Measurements from ENCODE around the gene ZNF672. TPM values are rescaled to one million over a fixed set of nuclear protein-coding genes. Genes with fewer than 3 reads are reported as not detected.

ZNF672 gene
- total and polyA plus RNA-seq, 2 of the 13 experiments (the other 11 are each of a cell fraction or from before 2014, with no cell fraction given) = 17.2 to 22.9 TPM

GRCh38 chr1:248862998-248863881, 25.2 kb downstream of the ZNF672 start (continued):
- TF ChIP-seq MLXIP (CRISPR knock-in tag; IDR thresholded peaks at IDR 0.05; ENCODE audit: borderline replicate concordance) = no peak
- TF ChIP-seq ZNF737 (CRISPR knock-in tag; IDR thresholded peaks at IDR 0.05; ENCODE audit: borderline replicate concordance) = no peak
- TF ChIP-seq FUBP1 (CRISPR knock-in tag; IDR thresholded peaks at IDR 0.05; ENCODE audit: borderline replicate concordance) = no peak
- TF ChIP-seq PITX1 (CRISPR knock-in tag; IDR thresholded peaks at IDR 0.05) = peak; percentile 71; the same call in 1 of the 2 replicates
- peak; percentile 57; the same call in 1 of the 2 replicates for TF ChIP-seq THAP8 (CRISPR knock-in tag; IDR thresholded peaks at IDR 0.05; ENCODE audit: borderline replicate concordance)
- TF ChIP-seq CCDC6 (CRISPR knock-in tag; IDR thresholded peaks at IDR 0.05) = peak; percentile 43
- TF ChIP-seq TFDP1 (CRISPR knock-in tag; IDR thresholded peaks at IDR 0.05; ENCODE audit: borderline replicate concordance) = peak; percentile 29; the same call in 1 of the 2 replicates
- TF ChIP-seq ZNF441 (CRISPR knock-in tag; IDR thresholded peaks at IDR 0.05; ENCODE audit: borderline replicate concordance) = 0 out of 2 replicates have a peak, but pooled peaks have one; percentile 49
- peak; percentile 25 for TF ChIP-seq TEAD3 (CRISPR knock-in tag; optimal IDR thresholded peaks at IDR 0.05; ENCODE audit: borderline replicate concordance)
- TF ChIP-seq ZNF629 (CRISPR knock-in tag; conservative IDR thresholded peaks at IDR 0.05) = no peak; the same call in 1 of the 2 replicates
- TF ChIP-seq EEA1 (CRISPR knock-in tag; IDR thresholded peaks at IDR 0.05; ENCODE audit: borderline replicate concordance) = no peak; the same call in 1 of the 2 replicates
- peak; percentile 89 for TF ChIP-seq ZNF777 (CRISPR knock-in tag; IDR thresholded peaks at IDR 0.05)
- peak; percentile 92 for TF ChIP-seq ZSCAN31 (CRISPR knock-in tag; IDR thresholded peaks at IDR 0.05; ENCODE audit: low read depth)
- peak; percentile 78 for TF ChIP-seq NAIF1 (CRISPR knock-in tag; IDR thresholded peaks at IDR 0.05; ENCODE audit: borderline replicate concordance)
- no peak for TF ChIP-seq ZNF878 (CRISPR knock-in tag; IDR thresholded peaks at IDR 0.05)
- no peak for TF ChIP-seq ZNF780A (CRISPR knock-in tag; IDR thresholded peaks at IDR 0.05)
- no peak for TF ChIP-seq PRPF4 (IDR thresholded peaks at IDR 0.05; ENCODE audit: low read depth, low read length, poor library complexity, severe bottlenecking)
- TF ChIP-seq FIP1L1 (IDR thresholded peaks at IDR 0.05; ENCODE audit: borderline replicate concordance, insufficient read depth, low read depth, low read length) = no peak
- 0 out of 2 replicates have a peak, but pooled peaks have one; percentile 16 for TF ChIP-seq MYC (CRISPR knock-in tag; IDR thresholded peaks at IDR 0.05; ENCODE audit: borderline replicate concordance)
- no peak for TF ChIP-seq ETV5 (CRISPR knock-in tag; IDR thresholded peaks at IDR 0.05; ENCODE audit: borderline replicate concordance)
- no peak for TF ChIP-seq KLF11 (CRISPR knock-in tag; IDR thresholded peaks at IDR 0.05)

All from HepG2 (cell line).